Measurements from ENCODE around the gene SH2D2A. TPM values are rescaled to one million over a fixed set of nuclear protein-coding genes. Genes with fewer than 3 reads are reported as not detected.

SH2D2A gene
- total RNA-seq, 1 experiment from 2014 or later, result not detected

- Histone ChIP-seq H3K9me2 (replicated peaks; ENCODE audit: insufficient read depth, low read length) (no peaks in the 10 kb centered on the region), H3K4me3 (ENCODE audit: low read length) (no peak overlapping the region), H3K36me3 (ENCODE audit: insufficient read depth, low read length) (no peaks in the 10 kb centered on the region), H2AFZ (ENCODE audit: low read length) (no peak overlapping the region), H3K79me2 (ENCODE audit: low read length) (no peaks in the 10 kb centered on the region), H3K9ac (ENCODE audit: low read length) (no peak overlapping the region), H3K27me3 (ENCODE audit: low read length) (no peaks in the 10 kb centered on the region), H4K20me1 (ENCODE audit: insufficient read depth, low read depth, low read length) (peaks cover 4% of the 10 kb centered on the region; the same call in 1 of the 2 replicates), H3K9me3 (ENCODE audit: low read length) (no peaks in the 10 kb centered on the region), H3K27ac (ENCODE audit: low read length) (no peak overlapping the region), H3K4me2 (ENCODE audit: low read depth, low read length, poor library complexity, severe bottlenecking) (no peak overlapping the region), H3K4me1 (ENCODE audit: low read length) (no peaks in the 10 kb centered on the region)
- no peak for DNase-seq
Observed at GRCh38 chr1:156806512-156807440, 9.9 kb downstream of the SH2D2A start.

GRCh38 chr1:156805766-156806511 lies 10.7 kb downstream of the SH2D2A start:
- H3K36me3 ChIP-seq (ENCODE audit: insufficient read depth, low read length), result no peaks in the 10 kb centered on the region
- no peaks in the 10 kb centered on the region for H3K27me3 ChIP-seq (ENCODE audit: low read length)
- H3K4me1 ChIP-seq (ENCODE audit: low read length), result no peaks in the 10 kb centered on the region
- no peaks in the 10 kb centered on the region for H4K20me1 ChIP-seq (ENCODE audit: insufficient read depth, low read depth, low read length)
- no peak for DNase-seq
- no peak overlapping the region for H3K27ac ChIP-seq (ENCODE audit: low read length)
- no peaks in the 10 kb centered on the region for H3K9me3 ChIP-seq (ENCODE audit: low read length)
- H3K4me3 ChIP-seq (ENCODE audit: low read length), result no peak overlapping the region
- H2AFZ ChIP-seq (ENCODE audit: low read length), result no peak overlapping the region
- H3K79me2 ChIP-seq (ENCODE audit: low read length), result no peaks in the 10 kb centered on the region
- no peak overlapping the region for H3K9ac ChIP-seq (ENCODE audit: low read length)
- no peaks in the 10 kb centered on the region for H3K9me2 ChIP-seq (replicated peaks; ENCODE audit: insufficient read depth, low read length)
- H3K4me2 ChIP-seq (ENCODE audit: low read depth, low read length, poor library complexity, severe bottlenecking), result no peak overlapping the region

GRCh38 chr1:156804572-156805243 lies 11.9 kb downstream of the SH2D2A start:
- Histone ChIP-seq H3K4me3 (ENCODE audit: low read length) (no peak overlapping the region), H3K4me2 (ENCODE audit: low read depth, low read length, poor library complexity, severe bottlenecking) (no peak overlapping the region), H3K9me3 (ENCODE audit: low read length) (no peaks in the 10 kb centered on the region), H3K9ac (ENCODE audit: low read length) (no peak overlapping the region), H3K36me3 (ENCODE audit: insufficient read depth, low read length) (peaks cover 4% of the 10 kb centered on the region; the same call in 1 of the 2 replicates), H3K9me2 (replicated peaks; ENCODE audit: insufficient read depth, low read length) (no peaks in the 10 kb centered on the region), H4K20me1 (ENCODE audit: insufficient read depth, low read depth, low read length) (no peaks in the 10 kb centered on the region), H3K4me1 (ENCODE audit: low read length) (no peaks in the 10 kb centered on the region), H3K27me3 (ENCODE audit: low read length) (no peaks in the 10 kb centered on the region), H2AFZ (ENCODE audit: low read length) (no peak overlapping the region), H3K27ac (ENCODE audit: low read length) (no peak overlapping the region), H3K79me2 (ENCODE audit: low read length) (no peaks in the 10 kb centered on the region)
- no peak for DNase-seq

GRCh38 chr1:156804026-156804425 lies 12.6 kb downstream of the SH2D2A start:
- no peak overlapping the region for H3K9ac ChIP-seq (ENCODE audit: low read length)
- H3K4me3 ChIP-seq (ENCODE audit: low read length), result no peak overlapping the region
- H3K4me1 ChIP-seq (ENCODE audit: low read length), result no peaks in the 10 kb centered on the region
- no peak for DNase-seq
- no peak overlapping the region for H3K4me2 ChIP-seq (ENCODE audit: low read depth, low read length, poor library complexity, severe bottlenecking)
- no peaks in the 10 kb centered on the region for H3K79me2 ChIP-seq (ENCODE audit: low read length)
- no peak overlapping the region for H2AFZ ChIP-seq (ENCODE audit: low read length)
- no peaks in the 10 kb centered on the region for H4K20me1 ChIP-seq (ENCODE audit: insufficient read depth, low read depth, low read length)
- no peaks in the 10 kb centered on the region for H3K27me3 ChIP-seq (ENCODE audit: low read length)
- peaks cover 7% of the 10 kb centered on the region; the same call in 1 of the 2 replicates for H3K36me3 ChIP-seq (ENCODE audit: insufficient read depth, low read length)
- no peaks in the 10 kb centered on the region for H3K9me3 ChIP-seq (ENCODE audit: low read length)
- no peaks in the 10 kb centered on the region for H3K9me2 ChIP-seq (replicated peaks; ENCODE audit: insufficient read depth, low read length)
- H3K27ac ChIP-seq (ENCODE audit: low read length), result no peak overlapping the region

- no peaks in the 10 kb centered on the region for H3K27me3 ChIP-seq (ENCODE audit: low read length)
- H3K9ac ChIP-seq (ENCODE audit: low read length), result no peak overlapping the region
- no peak for DNase-seq
- no peaks in the 10 kb centered on the region for H3K9me2 ChIP-seq (replicated peaks; ENCODE audit: insufficient read depth, low read length)
- no peaks in the 10 kb centered on the region for H3K79me2 ChIP-seq (ENCODE audit: low read length)
- H4K20me1 ChIP-seq (ENCODE audit: insufficient read depth, low read depth, low read length), result no peaks in the 10 kb centered on the region
- no peak overlapping the region for H2AFZ ChIP-seq (ENCODE audit: low read length)
- no peak overlapping the region for H3K4me2 ChIP-seq (ENCODE audit: low read depth, low read length, poor library complexity, severe bottlenecking)
- H3K4me1 ChIP-seq (ENCODE audit: low read length), result no peaks in the 10 kb centered on the region
- H3K36me3 ChIP-seq (ENCODE audit: insufficient read depth, low read length), result peaks cover 12% of the 10 kb centered on the region; the same call in 1 of the 2 replicates
- no peak overlapping the region for H3K27ac ChIP-seq (ENCODE audit: low read length)
- H3K9me3 ChIP-seq (ENCODE audit: low read length), result no peaks in the 10 kb centered on the region
- H3K4me3 ChIP-seq (ENCODE audit: low read length), result no peak overlapping the region
Observed at GRCh38 chr1:156803086-156803851, 13.4 kb downstream of the SH2D2A start.

GRCh38 chr1:156802421-156802935 lies 14.2 kb downstream of the SH2D2A start:
- Histone ChIP-seq H3K79me2 (ENCODE audit: low read length) (no peaks in the 10 kb centered on the region), H3K9me2 (replicated peaks; ENCODE audit: insufficient read depth, low read length) (no peaks in the 10 kb centered on the region), H3K27ac (ENCODE audit: low read length) (no peak overlapping the region), H3K36me3 (ENCODE audit: insufficient read depth, low read length) (peaks cover 20% of the 10 kb centered on the region; the same call in 1 of the 2 replicates), H3K4me2 (ENCODE audit: low read depth, low read length, poor library complexity, severe bottlenecking) (no peak overlapping the region), H3K9ac (ENCODE audit: low read length) (no peak overlapping the region), H3K9me3 (ENCODE audit: low read length) (no peaks in the 10 kb centered on the region), H3K4me1 (ENCODE audit: low read length) (no peaks in the 10 kb centered on the region), H4K20me1 (ENCODE audit: insufficient read depth, low read depth, low read length) (no peaks in the 10 kb centered on the region), H3K27me3 (ENCODE audit: low read length) (no peaks in the 10 kb centered on the region), H3K4me3 (ENCODE audit: low read length) (no peak overlapping the region), H2AFZ (ENCODE audit: low read length) (no peak overlapping the region)
- DNase-seq, result no peak

GRCh38 chr1:156801409-156802121 lies 15.1 kb downstream of the SH2D2A start:
- no peak overlapping the region for H3K27ac ChIP-seq (ENCODE audit: low read length)
- peaks cover 28% of the 10 kb centered on the region; the same call in 1 of the 2 replicates for H3K36me3 ChIP-seq (ENCODE audit: insufficient read depth, low read length)
- H4K20me1 ChIP-seq (ENCODE audit: insufficient read depth, low read depth, low read length), result no peaks in the 10 kb centered on the region; the same call in 1 of the 2 replicates
- no peaks in the 10 kb centered on the region for H3K9me3 ChIP-seq (ENCODE audit: low read length)
- DNase-seq, result no peak
- H3K4me3 ChIP-seq (ENCODE audit: low read length), result no peak overlapping the region
- H3K27me3 ChIP-seq (ENCODE audit: low read length), result no peaks in the 10 kb centered on the region
- peaks cover 6% of the 10 kb centered on the region for H3K4me1 ChIP-seq (ENCODE audit: low read length)
- H3K9me2 ChIP-seq (replicated peaks; ENCODE audit: insufficient read depth, low read length), result no peaks in the 10 kb centered on the region
- H3K79me2 ChIP-seq (ENCODE audit: low read length), result no peaks in the 10 kb centered on the region
- no peak overlapping the region for H3K4me2 ChIP-seq (ENCODE audit: low read depth, low read length, poor library complexity, severe bottlenecking)
- H2AFZ ChIP-seq (ENCODE audit: low read length), result no peak overlapping the region
- H3K9ac ChIP-seq (ENCODE audit: low read length), result no peak overlapping the region
